HG03280 (cell line): Measurements from ENCODE around the gene PLA2G2D.

Source experiments
- ATAC-seq: cut with Tn5 transposase; IDR thresholded peaks from one replicate; pipeline ENCODE4 v1.9.1; 2021; ENCODE audit warnings: mild to moderate bottlenecking, moderate library complexity; ENCODE audit not compliant: unreplicated experiment

The PLA2G2D gene

DNA sequence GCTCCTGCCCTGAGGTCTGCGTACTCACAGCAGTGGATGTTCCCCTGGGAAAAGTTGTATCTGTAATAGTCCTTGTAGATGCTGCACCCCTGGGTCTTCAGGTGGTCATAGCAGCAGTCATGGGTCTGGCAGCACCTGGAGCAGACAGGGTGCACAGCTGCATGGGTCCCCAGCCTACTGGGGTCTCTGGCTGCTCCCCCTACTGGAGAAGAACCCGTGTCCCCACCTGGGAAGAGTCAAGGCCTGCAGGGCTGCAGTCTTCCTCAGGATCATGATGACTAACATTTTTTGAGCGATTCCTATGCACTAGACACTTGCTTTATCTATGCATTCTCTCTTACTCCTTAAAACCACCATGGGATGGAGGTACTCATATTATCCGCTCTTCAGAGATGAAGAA, 3.9 kb downstream of the PLA2G2D start:
- no peak for ATAC-seq

DNA sequence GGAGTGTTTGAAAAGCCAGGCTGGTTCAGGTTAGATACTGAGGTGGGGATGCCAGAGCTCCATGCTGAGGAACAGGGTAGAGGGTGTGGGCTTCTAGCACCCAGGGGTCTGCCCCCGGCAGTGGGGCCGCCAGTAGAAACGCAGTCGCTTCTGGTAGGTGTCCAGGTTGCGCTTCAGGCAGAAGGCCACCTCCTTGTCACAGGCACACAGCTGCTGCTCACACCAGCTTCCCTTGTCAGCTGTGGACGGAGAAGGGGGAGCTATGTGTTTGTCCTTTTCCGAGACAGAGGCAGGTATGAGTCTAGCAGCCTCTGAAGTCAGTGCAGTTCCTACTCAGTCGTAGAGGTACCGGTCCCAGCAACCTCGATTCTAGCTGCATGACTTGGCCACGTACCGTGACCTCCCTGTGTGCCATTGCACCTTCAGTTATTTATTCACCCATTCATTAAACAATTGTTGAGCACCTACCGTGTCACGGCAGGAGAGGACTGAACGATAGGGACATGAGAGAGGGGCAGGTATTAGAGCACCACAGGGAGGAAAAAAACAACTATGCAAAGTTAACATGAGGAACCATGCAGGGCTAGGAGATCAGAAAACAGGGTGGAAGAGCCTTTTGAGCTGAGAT, 5.2 kb downstream of the PLA2G2D start:
- no peak for ATAC-seq

DNA sequence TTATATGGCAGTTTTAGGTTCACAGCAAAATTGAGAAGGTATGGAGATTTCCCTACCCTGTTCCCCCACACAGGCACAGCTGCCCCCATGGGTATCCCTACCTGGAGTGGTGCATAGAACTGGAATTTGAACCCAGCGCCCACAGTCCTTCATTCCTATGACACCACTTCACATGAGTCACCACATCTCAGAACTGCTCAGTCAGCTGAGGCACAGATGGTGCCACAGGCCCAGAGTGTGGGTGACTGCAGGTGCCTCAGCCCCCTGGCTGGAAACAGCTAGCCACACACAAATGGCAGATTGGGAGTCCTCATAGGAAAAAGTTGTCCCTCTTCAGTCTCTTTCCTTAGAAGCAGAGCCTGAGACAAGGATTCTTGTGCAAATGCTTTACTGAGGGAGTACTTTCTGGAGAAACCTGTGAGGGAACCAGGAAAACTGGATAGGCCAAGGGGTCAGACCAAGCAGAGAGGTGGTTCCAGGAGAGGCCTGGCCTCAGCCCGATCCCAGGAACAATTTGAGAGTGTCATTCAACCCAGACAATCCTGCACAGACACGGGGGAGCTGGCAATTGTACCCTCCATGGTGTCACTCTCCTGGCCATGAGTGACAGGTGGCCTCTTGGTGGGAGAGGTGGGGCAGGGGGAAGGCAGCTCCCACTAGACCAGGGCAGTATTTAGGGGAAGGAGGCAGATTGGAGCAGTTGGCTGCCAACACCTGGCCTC, 6.9 kb downstream of the PLA2G2D start:
- ATAC-seq: no peak

DNA sequence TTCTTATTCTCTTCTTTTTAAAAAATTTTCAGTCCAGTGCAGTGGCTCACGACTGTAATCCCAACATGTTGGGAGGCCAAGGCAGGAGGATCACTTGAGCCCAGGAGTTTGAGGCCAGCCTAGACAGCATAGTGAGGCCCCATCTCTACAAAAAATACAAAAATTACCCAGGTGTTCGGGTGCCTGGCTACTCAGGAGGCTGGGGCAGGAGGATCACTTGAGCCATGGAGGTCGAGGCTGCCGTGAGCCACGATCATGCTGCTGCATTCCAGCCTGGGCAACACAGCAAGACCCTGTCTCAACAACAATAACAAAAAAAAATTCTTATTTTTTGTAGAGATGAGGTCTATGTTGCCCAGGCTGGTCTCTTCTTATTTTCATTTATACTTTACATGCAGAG, 7.9 kb downstream of the PLA2G2D start:
- ATAC-seq: no peak

DNA sequence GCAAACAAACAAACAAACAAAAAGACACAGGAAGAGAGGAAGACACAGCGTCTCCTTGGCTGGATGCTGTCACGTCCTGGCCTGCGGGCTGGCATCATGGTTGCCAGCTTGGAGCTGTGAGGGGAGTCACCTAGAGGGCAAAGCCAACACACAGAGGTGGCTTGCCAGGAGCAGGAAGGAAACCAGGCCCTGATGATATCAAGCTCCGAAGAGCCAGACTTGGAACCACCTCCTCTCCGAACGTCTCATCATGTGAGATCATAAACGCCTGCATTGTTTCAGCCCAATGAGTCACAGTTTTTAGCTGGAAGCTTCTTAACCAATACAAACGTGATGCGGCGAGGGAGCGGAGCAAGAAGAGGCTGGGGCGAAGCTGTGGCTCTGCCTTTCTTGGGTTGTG, 8.7 kb downstream of the PLA2G2D start:
- no peak for ATAC-seq

DNA sequence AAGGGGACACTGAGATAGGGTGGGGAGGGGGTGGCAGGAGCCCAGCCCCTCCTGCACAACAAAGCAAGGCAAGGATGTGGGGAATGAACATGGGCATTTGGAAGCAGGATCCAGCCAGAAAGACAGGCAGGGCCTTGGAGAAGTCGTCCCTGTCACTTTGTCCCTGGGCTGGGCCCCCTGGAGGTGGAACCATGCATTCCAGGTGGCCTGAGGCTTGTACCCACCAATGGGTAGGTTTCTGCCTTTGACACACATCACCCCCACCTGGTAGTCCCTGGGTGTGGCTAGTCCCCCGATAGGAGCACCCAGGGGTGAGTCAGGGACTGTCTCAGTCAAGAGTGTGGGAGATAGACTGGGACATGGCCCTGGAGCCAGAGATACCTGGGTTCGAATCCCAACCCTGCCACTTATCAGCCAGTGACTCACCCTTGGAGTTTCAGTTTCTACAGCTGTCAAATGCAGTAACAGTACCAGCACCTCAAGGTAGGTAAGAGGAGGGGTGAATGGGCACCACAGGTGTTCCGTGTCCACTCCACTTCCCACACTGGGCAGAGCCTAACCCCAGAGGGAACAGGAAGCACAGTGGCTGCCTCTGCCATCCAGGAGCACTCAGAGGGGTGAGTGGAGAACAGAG, 10.0 kb downstream of the PLA2G2D start:
- ATAC-seq: no peak

DNA sequence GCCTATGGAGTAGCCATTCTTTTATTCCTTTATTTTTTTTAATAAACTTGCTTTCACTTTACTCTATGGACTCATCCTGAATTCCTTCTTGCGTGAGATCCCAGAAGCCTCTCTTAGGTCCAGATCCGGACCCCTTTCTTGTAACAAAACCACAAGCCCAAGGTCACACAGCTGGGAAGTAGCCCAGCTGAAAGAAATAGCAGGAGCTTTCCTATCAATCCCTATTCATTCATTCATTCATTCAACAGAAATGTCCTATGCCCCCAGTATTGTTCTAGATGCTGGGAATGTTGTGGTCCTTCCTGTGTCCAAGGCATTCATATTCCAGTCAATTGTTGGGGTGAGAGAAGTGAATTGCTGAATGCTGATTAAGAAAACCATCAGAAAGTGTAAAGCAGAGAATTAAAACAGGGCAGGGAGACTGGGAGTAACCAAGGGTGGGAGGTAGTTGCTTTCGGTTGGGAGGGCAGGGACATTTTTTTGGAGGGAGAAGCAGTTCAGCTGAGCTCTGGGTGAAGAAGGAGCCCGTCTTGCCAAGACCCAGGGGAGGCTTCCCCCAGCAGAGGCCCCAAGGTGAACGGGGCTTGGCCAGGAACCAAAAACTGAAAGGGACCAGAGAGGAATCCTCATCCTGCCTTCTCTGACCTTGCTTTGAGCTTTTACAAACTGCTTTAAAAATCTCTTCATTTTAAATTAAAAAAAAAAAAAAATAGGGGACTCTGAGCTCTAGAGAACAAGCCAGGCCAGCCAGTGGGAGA, 10.8 kb downstream of the PLA2G2D start:
- ATAC-seq: no peak

DNA sequence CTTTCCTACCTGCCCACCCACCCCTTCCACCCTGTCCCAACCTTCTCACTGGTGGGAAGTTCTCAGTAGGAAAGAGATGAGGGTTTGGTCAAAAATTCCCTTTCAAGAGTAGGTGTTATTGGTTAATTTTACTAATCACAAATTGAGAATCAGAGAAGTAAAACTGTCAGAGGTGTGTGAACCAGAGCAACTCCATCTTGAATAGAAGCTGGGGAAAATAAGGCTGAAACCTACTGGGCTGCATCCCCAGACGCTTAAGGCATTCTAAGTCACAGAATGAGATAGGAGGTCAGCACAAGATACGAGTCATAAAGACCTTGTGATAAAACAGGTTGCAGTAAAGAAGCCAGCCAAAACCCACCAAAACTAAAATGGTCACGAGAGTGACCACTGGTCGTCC, 11.5 kb downstream of the PLA2G2D start:
- no peak for ATAC-seq

DNA sequence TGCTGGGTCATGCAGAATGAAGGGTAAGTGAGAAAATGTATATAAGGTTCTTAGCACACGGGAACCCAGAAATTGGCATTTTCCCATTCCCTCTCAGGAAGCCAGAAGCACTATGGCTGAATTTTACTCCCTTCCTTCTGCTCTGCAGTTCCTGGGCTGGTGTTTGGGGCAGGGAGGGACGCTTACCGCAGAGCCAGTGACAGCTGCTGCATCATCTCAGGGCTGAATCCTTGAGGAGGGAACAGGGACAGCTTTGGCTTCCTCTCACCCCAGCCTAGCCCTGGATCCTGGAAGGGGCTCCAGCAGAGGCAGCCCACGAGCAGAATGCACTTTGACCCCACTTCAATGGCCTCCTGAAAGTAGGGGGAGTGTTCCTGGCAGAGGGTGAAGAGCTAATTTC, 12.0 kb downstream of the PLA2G2D start:
- ATAC-seq: no peak

DNA sequence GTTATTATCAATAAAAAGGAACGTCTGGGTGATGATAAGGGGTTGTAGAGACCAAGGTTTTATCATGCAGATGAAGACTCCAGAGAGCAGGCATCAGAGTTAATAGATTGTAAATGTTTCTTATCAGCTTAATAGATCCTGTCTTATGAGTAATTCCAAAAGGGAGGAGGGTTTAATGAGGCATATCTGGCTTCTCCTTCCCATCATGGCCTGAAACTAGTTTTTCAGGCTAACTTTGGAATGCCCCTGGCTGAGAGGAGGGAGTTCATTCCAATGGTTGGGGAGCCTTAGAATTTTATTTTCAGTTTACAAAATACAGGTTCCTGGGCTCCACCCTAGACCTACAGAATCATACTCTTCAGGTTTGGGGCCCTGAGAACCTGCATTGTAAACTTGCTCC, 13.5 kb downstream of the PLA2G2D start:
- no peak for ATAC-seq

DNA sequence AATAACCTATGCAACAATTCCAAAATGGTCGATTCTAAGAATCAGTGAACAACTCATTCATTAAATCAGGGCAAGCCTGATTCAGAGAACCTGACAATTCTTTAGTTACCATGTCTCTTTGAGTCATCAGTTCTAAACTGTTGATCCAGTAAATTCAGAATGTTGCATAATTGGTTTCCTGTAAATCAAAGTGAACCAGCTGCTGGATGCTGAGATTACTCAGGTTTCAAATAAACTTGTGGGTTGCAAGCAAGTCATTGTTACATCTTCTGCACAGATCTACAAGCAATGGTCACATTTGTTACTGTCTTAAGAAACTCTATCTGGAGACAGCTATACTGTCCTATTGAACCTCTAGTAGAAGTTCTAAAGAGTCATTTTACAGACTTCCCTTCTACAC, 16.5 kb downstream of the PLA2G2D start:
- ATAC-seq: no peak

DNA sequence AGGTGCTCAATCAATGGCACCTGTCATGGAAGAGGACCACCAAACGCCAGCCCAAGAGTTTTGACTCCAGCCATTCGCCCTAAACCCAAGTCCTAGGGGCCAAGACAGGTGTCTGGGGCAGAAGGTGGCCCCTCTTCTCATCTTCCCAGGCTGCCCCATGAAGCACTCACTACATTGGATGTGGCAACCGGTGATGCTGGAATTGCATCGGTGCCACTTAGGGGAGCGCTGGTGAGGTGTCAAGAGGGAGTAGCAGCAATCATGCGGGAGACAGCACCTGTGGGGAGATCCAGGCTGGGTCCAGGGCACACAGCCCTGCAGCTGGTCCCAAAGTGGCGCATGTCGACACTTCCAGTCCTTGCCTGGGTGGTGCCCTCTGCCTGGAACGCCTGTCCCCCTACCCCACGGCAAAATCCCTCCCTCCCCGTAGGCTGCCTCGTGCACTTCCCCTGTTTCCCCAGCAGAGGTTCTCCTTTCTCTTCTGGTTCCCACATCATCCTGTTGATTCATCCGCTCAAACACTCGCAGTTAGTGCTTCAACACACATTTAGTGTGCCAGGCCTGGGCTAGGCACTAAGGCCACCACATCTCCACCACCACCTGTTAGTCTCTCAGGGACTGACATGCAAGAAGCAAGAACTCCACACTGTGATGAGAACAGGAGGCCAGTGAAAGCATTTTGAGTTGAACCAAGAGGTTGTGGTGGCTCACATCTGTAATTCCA, 18.5 kb downstream of the PLA2G2D start:
- no peak for ATAC-seq

DNA sequence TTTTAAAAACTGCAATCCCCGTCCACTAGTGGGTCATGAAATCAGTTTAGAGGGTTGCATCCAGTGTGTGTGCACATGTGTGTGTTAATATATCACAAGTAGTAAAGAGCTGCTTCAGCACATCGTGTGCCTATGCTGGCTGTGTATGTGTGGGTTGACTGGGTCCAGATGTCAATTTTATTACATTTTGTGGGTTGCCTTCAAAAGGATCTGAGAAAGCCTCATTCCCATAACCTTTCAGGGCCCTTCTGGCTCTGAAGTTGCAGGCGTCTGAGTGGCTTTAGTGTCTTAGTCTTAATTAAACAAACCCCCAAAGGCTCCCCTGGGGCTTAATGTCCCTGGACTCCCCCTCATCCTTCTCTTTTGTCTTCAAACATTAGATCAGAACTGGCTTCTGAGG, 19.8 kb downstream of the PLA2G2D start:
- ATAC-seq: no peak

DNA sequence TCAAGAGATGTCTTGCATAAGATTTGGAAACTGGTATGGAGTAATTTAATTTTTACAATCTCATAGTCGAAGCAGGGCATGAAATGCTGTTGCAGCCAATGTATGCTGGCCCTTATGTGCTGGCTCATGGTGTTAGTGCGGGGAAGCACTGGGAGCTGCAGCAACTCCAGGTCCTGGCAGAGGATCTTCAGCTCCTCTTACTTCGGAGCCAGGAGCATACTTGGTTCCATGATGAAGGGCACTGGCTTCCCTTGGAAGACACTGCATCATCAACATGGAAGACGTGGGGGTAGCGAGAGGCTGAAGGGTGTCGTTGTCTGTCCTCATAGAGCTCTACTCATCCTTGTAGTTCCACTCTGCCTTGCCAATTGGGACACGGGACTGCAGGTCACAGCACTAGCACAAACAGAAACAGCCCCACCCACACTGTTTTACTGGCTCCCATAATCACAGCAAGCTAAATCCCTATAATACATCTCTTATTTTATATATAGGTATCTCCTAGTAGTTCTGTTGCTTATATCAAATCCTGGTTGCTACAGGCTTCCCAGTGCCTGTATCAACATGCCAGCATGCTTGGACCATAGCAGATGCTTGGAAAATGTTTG, 22.4 kb downstream of the PLA2G2D start:
- ATAC-seq: no peak

DNA sequence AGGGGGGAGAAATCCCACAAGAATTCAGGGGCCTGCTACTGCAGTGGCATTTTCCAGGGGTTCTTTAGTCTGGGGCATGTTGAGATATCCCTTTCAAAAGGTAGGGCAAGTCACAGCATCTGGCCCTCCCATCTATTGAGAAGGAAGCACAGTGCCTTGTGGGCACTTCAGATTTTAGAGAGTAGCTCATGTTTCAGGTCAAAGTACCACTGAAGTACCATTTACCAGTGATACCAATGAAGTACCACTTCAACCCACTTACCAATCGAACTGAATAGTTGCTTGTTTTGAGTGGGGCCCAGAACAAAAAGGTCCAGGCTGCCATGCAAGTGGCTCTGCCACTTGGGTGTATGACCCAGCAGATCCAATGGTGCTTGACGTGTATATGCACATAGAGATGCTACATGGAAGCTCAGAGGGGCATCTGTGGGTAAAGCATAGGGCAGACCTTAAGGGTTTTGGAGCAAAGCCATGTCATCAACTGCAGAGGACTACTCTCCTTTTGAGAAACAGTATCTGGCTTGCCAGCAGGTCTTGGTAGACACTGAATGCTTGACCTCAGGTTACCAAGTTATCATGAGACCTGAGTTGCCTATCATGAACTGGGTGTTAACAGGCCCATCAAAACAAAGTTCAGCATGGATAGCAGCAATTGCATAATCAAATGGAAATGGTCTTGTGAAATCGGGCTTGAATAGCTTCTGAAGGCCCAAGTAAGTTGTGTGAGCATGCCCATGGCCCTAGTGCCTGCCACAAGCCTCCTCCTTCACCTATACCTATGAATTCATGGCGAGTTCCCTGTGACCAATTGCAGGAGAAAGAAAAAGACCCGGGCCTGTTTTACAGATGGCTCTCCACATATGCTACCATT, 23.5 kb downstream of the PLA2G2D start:
- ATAC-seq: no peak

DNA sequence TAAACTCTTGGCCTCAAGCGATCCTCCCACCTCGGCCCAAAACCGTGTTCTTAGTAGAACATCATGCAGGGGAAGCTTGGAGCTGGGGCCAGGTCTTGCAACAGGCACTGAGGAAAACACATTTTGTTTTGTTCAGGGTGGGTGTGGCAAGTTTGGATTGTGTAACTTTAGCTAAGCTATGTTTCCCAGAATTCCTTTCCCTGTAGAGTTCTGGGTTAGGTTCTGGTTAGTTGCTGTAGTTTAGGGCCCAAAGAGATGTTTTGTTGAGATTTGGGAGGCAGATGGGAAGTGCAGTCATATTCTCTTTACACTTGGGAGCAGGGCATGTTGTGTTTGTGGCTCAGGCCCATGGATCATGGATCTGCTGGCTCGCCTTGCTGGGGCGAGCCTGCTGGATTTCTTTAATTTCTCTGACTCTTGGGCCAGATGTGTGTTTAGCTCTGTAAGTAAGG, 25.4 kb downstream of the PLA2G2D start:
- no peak for ATAC-seq

DNA sequence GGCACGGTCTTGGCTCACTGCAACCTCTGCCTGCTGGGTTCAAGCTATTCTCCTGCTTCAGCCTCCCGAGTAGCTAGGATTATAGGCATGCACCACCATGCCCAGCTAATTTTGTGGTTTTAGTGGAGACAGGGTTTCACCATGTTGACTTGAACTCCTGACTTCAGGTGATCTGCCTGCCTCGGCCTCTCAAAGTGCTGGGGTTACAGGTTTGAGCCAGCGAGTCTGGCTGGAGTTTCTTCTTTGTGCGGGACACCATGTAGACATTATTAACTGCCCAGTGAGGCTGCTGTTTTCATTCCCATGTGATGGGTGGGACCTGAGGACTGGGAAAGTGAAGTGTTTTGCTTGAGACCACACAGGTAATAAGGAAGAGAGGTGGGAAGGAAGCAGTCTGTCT, 26.0 kb downstream of the PLA2G2D start:
- no peak for ATAC-seq

DNA sequence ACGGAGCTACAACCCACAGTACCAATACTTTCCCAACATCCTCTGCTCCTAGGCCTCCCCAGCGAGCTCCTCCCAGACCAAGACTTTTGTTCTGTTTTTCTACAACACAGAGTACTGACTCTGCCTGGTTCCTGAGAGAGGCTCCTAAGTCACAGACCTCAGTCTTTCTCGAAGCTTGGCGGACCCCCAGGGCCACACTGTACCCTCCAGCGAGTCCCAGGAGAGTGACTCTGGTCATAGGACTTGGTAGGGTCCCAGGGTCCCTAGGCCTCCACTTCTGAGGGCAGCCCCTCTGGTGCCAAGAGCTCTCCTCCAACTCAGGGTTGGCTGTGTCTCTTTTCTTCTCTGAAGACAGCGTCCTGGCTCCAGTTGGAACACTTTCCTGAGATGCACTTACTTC, 28.7 kb downstream of the PLA2G2D start:
- no peak for ATAC-seq

DNA sequence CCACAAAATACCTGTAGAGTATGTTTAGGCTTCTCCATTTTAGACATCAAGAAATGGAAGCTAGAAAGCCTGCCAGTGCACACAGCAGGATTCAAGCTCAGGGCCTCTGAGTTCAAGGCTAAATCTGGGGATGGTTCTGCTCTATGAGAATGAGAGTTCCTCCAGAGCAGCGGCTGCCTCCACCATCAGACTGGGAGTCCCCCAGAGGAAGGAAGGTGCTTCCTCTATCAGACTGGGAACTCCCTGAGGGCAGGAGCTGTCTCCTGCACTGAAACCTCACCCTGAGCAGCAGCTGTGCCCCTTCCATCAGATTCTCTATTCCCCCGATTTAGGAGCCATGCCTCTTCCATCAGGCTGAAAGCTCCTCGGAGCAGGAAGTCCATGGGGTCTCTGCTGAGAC, 29.2 kb downstream of the PLA2G2D start:
- ATAC-seq: no peak
